GM23338 (cell line): Measurements from ENCODE around the gene FAM228B. TPM values are rescaled to one million over a fixed set of nuclear protein-coding genes. Genes with fewer than 3 reads are reported as not detected.

Experiments
- ATAC-seq: fragments of 200-7000 bp; cut with Tn5 transposase; 3 replicates; pipeline ENCODE4 v1.9.1; 2020
- DNase-seq: peaks from one replicate; pipeline ENCODE4 v3.0.0-alpha.2; 2015; ENCODE audit warnings: low spot score
- H2AFZ ChIP-seq: fragments of 200-600 bp; sonication (generic); 2 replicates; pipeline ENCODE4 v1.8.0; 2016; ENCODE audit warnings: antibody characterized with exemption, mild to moderate bottlenecking, moderate library complexity
- H3F3A ChIP-seq: fragments of 200-600 bp; sonication (generic); replicated peaks from 2 replicates; pipeline ENCODE4 v1.8.0; 2017; ENCODE audit warnings: antibody characterized with exemption, mixed run types, low read depth
- H3K27ac ChIP-seq: fragments of 200-600 bp; sonication (generic); 2 replicates; pipeline ENCODE4 v1.6.1; 2016; ENCODE audit warnings: low read depth
- H3K27me3 ChIP-seq: fragments of 200-600 bp; sonication (generic); 2 replicates; pipeline ENCODE4 v1.8.0; 2016; ENCODE audit warnings: mild to moderate bottlenecking, mixed run types, moderate library complexity; ENCODE audit not compliant: insufficient read depth
- H3K36me3 ChIP-seq: fragments of 200-600 bp; sonication (generic); 2 replicates; pipeline ENCODE4 v1.8.0; 2016; ENCODE audit warnings: mild to moderate bottlenecking; ENCODE audit not compliant: insufficient read depth
- H3K4me1 ChIP-seq: fragments of 200-600 bp; sonication (generic); 2 replicates; pipeline ENCODE4 v1.8.0; 2016; ENCODE audit warnings: mild to moderate bottlenecking, moderate library complexity; ENCODE audit not compliant: insufficient read depth
- H3K4me2 ChIP-seq: fragments of 200-600 bp; sonication (generic); 2 replicates; pipeline ENCODE4 v1.7.1; 2017; ENCODE audit warnings: mixed run types
- H3K4me3 ChIP-seq: fragments of 200-600 bp; sonication (generic); 2 replicates; pipeline ENCODE4 v1.6.1; 2016; ENCODE audit warnings: mixed run types
- H3K79me2 ChIP-seq: fragments of 200-600 bp; sonication (generic); replicated peaks from 2 replicates; pipeline ENCODE4 v1.8.0; 2017; ENCODE audit warnings: mild to moderate bottlenecking; ENCODE audit not compliant: insufficient read depth
- H3K9me2 ChIP-seq: fragments of 200-600 bp; sonication (generic); 2 replicates; pipeline ENCODE4 v1.8.0; 2017; ENCODE audit not compliant: insufficient read depth
- H4K20me1 ChIP-seq: fragments of 200-600 bp; sonication (generic); replicated peaks from 2 replicates; pipeline ENCODE4 v1.8.0; 2017; ENCODE audit warnings: mild to moderate bottlenecking; ENCODE audit not compliant: insufficient read depth
- H3K27ac Mint-ChIP-seq: 2 replicates; pipeline ENCODE4 v1.8.0; 2020; ENCODE audit warnings: inconsistent platforms, mild to moderate bottlenecking, moderate library complexity, mixed read lengths
- H3K27me3 Mint-ChIP-seq: 3 replicates; pipeline ENCODE4 v1.8.0; 2022; ENCODE audit warnings: low read depth, mild to moderate bottlenecking, moderate library complexity, mixed read lengths, inconsistent platforms; ENCODE audit not compliant: insufficient read depth, poor library complexity
- H3K36me3 Mint-ChIP-seq: 3 replicates; pipeline ENCODE4 v1.8.0; 2021; ENCODE audit warnings: low read depth, mild to moderate bottlenecking, inconsistent platforms, moderate library complexity, mixed read lengths
- H3K4me1 Mint-ChIP-seq: 3 replicates; pipeline ENCODE4 v1.8.0; 2020; ENCODE audit warnings: mild to moderate bottlenecking, inconsistent platforms, mixed read lengths
- H3K4me3 Mint-ChIP-seq: 3 replicates; pipeline ENCODE4 v1.8.0; 2021; ENCODE audit warnings: moderate library complexity, mild to moderate bottlenecking, inconsistent platforms, mixed read lengths
- H3K9me3 Mint-ChIP-seq: 3 replicates; pipeline ENCODE4 v1.8.0; 2020; ENCODE audit warnings: moderate library complexity, mild to moderate bottlenecking, inconsistent platforms, mixed read lengths
- CREB1 ChIP-seq: fragments of 250-450 bp; sonication (Bioruptor Pico); IDR thresholded peaks from 2 replicates; pipeline ENCODE4 v1.5.0; 2020; ENCODE audit warnings: low read depth, mild to moderate bottlenecking, moderate library complexity
- CTCF ChIP-seq, 2 experiments: fragments of 200-600 bp in 1 of 2; sonication (generic) in 1 of 2; conservative IDR thresholded peaks; 2 replicates each; pipeline versions ENCODE4 v1.5.1 to v1.6.1; 2016 to 2017; ENCODE audit warnings: antibody characterized with exemption in 2 of 2, low read depth in 2 of 2, mild to moderate bottlenecking in 2 of 2, moderate library complexity in 1 of 2
- EZH2 ChIP-seq: fragments of 200-600 bp; sonication (generic); IDR thresholded peaks from one replicate; pipeline ENCODE4 v1.8.0; 2017; ENCODE audit warnings: antibody characterized with exemption, mild to moderate bottlenecking, low read depth; ENCODE audit not compliant: unreplicated experiment
- EZH2phosphoT487 ChIP-seq: fragments of 200-600 bp; sonication (generic); IDR thresholded peaks from one replicate; pipeline ENCODE4 v1.8.1; 2018; ENCODE audit warnings: antibody characterized with exemption; ENCODE audit not compliant: unreplicated experiment
- JUNB ChIP-seq: IDR thresholded peaks from one replicate; pipeline ENCODE4 v1.6.1; 2016; ENCODE audit warnings: antibody characterized with exemption; ENCODE audit not compliant: unreplicated experiment
- NANOG ChIP-seq: IDR thresholded peaks from 2 replicates; pipeline ENCODE4 v1.6.1; 2016; ENCODE audit warnings: antibody characterized with exemption, borderline replicate concordance
- POLR2AphosphoS5 ChIP-seq: IDR thresholded peaks from 2 replicates; pipeline ENCODE4 v1.6.1; 2016; ENCODE audit warnings: antibody characterized with exemption, low read depth
- REST ChIP-seq: IDR thresholded peaks from one replicate; pipeline ENCODE4 v1.6.1; 2018; ENCODE audit warnings: antibody characterized with exemption; ENCODE audit not compliant: unreplicated experiment
- STAT1 ChIP-seq: IDR thresholded peaks from one replicate; pipeline ENCODE4 v1.6.1; 2016; ENCODE audit warnings: antibody characterized with exemption; ENCODE audit not compliant: unreplicated experiment
- ZNF114 ChIP-seq: fragments of 250-450 bp; sonication (Bioruptor Pico); IDR thresholded peaks from 2 replicates; pipeline ENCODE4 v1.5.0; 2020; ENCODE audit warnings: mild to moderate bottlenecking, moderate library complexity
- ZNF331 ChIP-seq: fragments of 250-450 bp; sonication (Bioruptor Pico); IDR thresholded peaks from 2 replicates; pipeline ENCODE4 v1.5.0; 2020; ENCODE audit warnings: low read depth, mild to moderate bottlenecking, moderate library complexity
- polyA plus RNA-seq: library from polyadenylated mRNA; unstranded; fragments of >200 nt; fragmentation: Nextera tagmentation; extraction: Ambion mirVana; gene quantifications from 2 replicates; pipeline ENCODE4 v1.2.1, GENCODE V29; 2016
- total RNA-seq: library from RNA; depleted of rRNA; stranded (reverse); fragments of >200 nt; shearing (Covaris generic); gene quantifications from 2 replicates; pipeline ENCODE4 v1.2.3, GENCODE V29; 2014

FAM228B gene
- total and polyA plus RNA-seq, 2 experiments from 2014 or later, result 3.4 to 7.9 TPM

GRCh38 chr2:24105816-24106215, 17.5 kb upstream of the FAM228B start:
- no peak overlapping the region for H3K4me3 Mint-ChIP-seq
- no peaks in the 10 kb centered on the region; the same call in 1 of the 3 replicates for H3K9me3 Mint-ChIP-seq
- Histone ChIP-seq H3F3A (no peaks in the 10 kb centered on the region), H3K36me3 (no peaks in the 10 kb centered on the region), H3K4me3 (no peak overlapping the region), H4K20me1 (no peaks in the 10 kb centered on the region), H2AFZ (no peak overlapping the region), H3K9me2 (no peaks in the 10 kb centered on the region), H3K27me3 (no peaks in the 10 kb centered on the region), H3K79me2 (no peaks in the 10 kb centered on the region), H3K4me1 (no peaks in the 10 kb centered on the region), H3K27ac (no peak overlapping the region), H3K4me2 (no peak overlapping the region)
- H3K4me1 Mint-ChIP-seq, result no peaks in the 10 kb centered on the region; the same call in 2 of the 3 replicates
- no peaks in the 10 kb centered on the region for H3K36me3 Mint-ChIP-seq
- no peak overlapping the region for H3K27ac Mint-ChIP-seq
- H3K27me3 Mint-ChIP-seq, result peaks cover 2% of the 10 kb centered on the region
- ATAC-seq (no peak), DNase-seq (no peak)
- TF ChIP-seq JUNB (no peak), ZNF331 (CRISPR knock-in tag) (no peak), CREB1 (CRISPR knock-in tag) (no peak), STAT1 (no peak), REST (no peak), POLR2AphosphoS5 (no peak), NANOG (no peak), ZNF114 (no peak), CTCF (conservative IDR thresholded peaks at IDR 0.05; ENCODE audit: low read depth in 2 of 2) (no peak), EZH2phosphoT487 (no peak)

- H3K9me3 Mint-ChIP-seq, result no peaks in the 10 kb centered on the region; the same call in 1 of the 3 replicates
- Histone ChIP-seq H3K27ac (no peak overlapping the region), H3K36me3 (no peaks in the 10 kb centered on the region), H3K27me3 (no peaks in the 10 kb centered on the region), H3F3A (no peaks in the 10 kb centered on the region), H3K4me2 (no peak overlapping the region), H4K20me1 (no peaks in the 10 kb centered on the region), H2AFZ (no peak overlapping the region), H3K4me3 (no peak overlapping the region), H3K79me2 (no peaks in the 10 kb centered on the region), H3K4me1 (no peaks in the 10 kb centered on the region), H3K9me2 (no peaks in the 10 kb centered on the region)
- peaks cover 2% of the 10 kb centered on the region for H3K27me3 Mint-ChIP-seq
- ATAC-seq, result no peak
- no peak overlapping the region for H3K4me3 Mint-ChIP-seq
- H3K4me1 Mint-ChIP-seq, result no peaks in the 10 kb centered on the region; the same call in 2 of the 3 replicates
- TF ChIP-seq JUNB (no peak), POLR2AphosphoS5 (no peak), EZH2 (no peak), NANOG (no peak)
- no peaks in the 10 kb centered on the region for H3K36me3 Mint-ChIP-seq
- no peak for DNase-seq
- H3K27ac Mint-ChIP-seq, result no peak overlapping the region
These were observed 16.5 kb upstream of the FAM228B start for GRCh38 chr2:24106786-24107185.
